ENCODE results near the gene KIAA1217.

- TF ChIP-seq CTCF (conservative IDR thresholded peaks at IDR 0.05; ENCODE audit: low read depth, low read length): no peak
- no peak for TF ChIP-seq EZH2 (IDR thresholded peaks at IDR 0.05; ENCODE audit: borderline replicate concordance, low read depth, low read length, poor library complexity, severe bottlenecking)
These were observed 336.6 kb downstream of the KIAA1217 start for GRCh38 chr10:24545585-24545984.
